ENCODE measurements around the gene ADAMTS15. TPM values are rescaled to one million over a fixed set of nuclear protein-coding genes. Genes with fewer than 3 reads are reported as not detected.

ADAMTS15 gene
- total RNA-seq, 1 experiment from 2014 or later = not detected

GRCh38 chr11:130445788-130446187 is 2.7 kb upstream of the ADAMTS15 start:
- no peak for DNase-seq (ENCODE audit: low read depth, low spot score)
- in situ Hi-C loops (cut with HindIII; ENCODE audit: low pct_unique_long_range_greater_than_20kb, low sequenced_read_pairs) = loop anchor here (25.0 kb wide), 1 partner anchor 442 kb away; no protein-coding TSS in a partner anchor

DNA sequence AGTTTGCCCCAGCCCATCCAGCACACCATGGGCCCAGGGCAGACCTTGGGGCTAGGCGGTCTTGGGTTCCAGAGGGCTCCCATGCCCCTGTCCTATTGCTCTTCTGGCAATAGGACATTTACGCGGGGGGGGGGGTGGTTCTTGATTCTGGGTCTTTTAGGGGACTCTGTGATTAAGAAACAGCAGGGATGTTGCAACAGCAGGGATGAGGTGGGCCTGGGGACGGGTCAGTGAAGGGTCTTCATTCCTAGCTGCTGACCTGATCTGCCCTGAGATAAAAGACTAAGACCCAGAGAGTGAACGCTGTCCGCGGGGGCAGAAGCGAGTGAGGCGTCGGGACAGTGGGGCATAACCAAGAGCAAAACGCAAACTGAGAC is 418 bp upstream of the ADAMTS15 start:
- DNase-seq (ENCODE audit: low read depth, low spot score) = no peak
- in situ Hi-C loops (cut with HindIII; ENCODE audit: low pct_unique_long_range_greater_than_20kb, low sequenced_read_pairs) = loop anchor here (25.0 kb wide), 1 partner anchor 439 kb away; no protein-coding TSS in a partner anchor

DNA sequence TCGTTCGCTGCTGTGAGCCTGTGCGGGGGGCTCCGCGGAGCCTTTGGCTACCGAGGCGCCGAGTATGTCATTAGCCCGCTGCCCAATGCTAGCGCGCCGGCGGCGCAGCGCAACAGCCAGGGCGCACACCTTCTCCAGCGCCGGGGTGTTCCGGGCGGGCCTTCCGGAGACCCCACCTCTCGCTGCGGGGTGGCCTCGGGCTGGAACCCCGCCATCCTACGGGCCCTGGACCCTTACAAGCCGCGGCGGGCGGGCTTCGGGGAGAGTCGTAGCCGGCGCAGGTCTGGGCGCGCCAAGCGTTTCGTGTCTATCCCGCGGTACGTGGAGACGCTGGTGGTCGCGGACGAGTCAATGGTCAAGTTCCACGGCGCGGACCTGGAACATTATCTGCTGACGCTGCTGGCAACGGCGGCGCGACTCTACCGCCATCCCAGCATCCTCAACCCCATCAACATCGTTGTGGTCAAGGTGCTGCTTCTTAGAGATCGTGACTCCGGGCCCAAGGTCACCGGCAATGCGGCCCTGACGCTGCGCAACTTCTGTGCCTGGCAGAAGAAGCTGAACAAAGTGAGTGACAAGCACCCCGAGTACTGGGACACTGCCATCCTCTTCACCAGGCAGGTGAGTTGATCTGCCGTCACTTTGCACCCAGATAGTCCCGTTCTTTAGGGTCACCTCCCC is 1.0 kb downstream of the ADAMTS15 start:
- no peak for DNase-seq (ENCODE audit: low read depth, low spot score)
- in situ Hi-C loops (cut with HindIII; ENCODE audit: low pct_unique_long_range_greater_than_20kb, low sequenced_read_pairs) = loop anchor here (25.0 kb wide), 1 partner anchor 438 kb away; no protein-coding TSS in a partner anchor

DNA sequence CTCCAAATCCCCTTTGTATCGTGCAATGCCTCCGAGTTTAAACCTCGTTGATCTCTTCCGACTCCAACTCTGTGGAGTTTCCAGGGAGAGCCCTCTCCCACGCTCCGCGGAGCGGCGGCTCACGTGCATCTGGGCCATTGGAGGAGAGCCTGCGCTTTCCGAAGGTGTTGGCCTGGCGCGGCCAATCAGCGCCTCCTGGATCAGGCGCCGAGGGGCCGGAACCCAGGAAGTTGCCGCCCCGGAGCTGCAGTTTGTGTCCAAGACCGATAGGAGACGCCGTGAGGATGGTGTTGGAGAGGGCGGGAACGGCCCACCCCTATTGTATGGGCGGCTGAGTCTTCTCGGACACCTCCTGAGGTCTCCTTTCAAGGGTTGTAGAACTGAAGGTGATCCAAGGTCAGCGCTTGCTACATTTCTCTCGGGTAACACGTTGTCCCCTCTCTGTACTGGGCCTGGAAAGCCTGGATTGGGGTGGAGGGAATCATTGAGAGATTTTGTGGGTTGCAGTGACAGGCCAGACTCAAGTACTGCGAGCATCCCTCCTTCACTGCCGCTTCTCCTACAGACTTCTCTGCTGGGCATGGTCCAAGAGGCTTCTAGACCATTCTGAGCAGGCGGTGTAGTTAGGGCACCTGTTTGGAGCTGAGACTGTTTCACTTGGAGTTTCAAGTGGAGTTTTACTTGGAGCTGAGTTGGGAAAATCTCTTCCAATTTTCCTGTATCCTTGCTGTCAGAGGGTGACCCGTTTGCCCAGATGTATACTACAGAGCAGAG is 1.7 kb downstream of the ADAMTS15 start:
- in situ Hi-C loops (cut with HindIII; ENCODE audit: low pct_unique_long_range_greater_than_20kb, low sequenced_read_pairs) = loop anchor here (25.0 kb wide), 1 partner anchor 437 kb away; no protein-coding TSS in a partner anchor
- DNase-seq (ENCODE audit: low read depth, low spot score) = no peak

DNA sequence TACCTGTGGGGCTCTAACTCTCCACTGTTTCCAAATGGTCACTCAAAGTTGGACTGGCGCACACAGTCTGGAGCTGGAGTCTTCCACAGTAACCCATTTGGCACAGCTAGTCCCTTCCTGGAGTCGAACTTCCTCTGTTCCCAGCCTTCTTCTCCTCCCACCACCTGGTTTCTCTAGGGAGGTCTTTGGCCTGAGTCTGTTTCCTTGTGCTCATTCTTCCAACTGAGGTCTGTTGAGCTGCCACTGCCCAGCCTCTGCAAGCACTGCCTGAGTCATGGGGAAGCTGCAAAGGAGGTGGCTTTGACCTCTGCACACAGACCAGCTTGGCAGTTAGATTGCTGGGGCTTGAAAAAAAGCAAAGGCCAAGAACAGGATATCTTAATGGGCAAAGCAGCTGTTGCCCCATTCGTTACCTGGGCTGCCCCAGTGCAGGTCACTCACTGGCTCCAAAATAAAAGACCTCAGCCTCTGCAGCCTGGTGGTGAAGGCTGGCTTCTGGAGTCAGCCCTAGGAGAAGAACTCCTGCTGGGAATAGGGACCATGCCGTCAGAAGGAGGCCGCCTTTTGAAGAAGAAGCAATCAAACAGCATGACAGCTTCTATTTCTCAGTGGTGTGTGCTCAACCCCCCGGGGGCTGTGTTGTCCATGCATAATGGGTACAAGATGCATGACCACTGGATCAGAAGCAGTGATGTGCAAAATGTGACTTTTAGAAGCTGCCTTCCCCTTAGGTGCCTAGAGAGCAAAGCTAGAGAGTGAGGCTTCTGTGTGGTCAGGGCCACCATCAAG is 3.0 kb downstream of the ADAMTS15 start:
- in situ Hi-C loops (cut with HindIII; ENCODE audit: low pct_unique_long_range_greater_than_20kb, low sequenced_read_pairs) = no loop called here
- no peak for DNase-seq (ENCODE audit: low read depth, low spot score)

DNA sequence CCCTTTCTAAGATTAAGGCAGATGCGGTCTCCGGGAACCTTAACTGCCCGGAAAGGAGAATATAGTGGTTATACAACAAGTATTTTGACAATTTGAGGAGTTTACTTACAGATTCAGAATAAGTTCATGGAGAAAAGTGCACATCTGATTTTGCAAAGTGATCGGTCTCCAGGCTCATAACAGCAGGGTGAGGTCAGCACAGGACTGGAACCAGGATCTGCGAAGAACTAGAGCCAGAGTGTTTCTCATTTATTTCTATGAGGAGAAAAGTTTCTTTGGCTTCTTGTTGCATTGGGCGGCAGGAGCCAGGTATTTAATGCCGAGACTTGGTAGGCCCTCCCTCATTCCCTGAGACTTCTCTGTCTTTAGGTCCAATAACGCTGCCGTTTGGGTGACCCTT is 3.7 kb downstream of the ADAMTS15 start:
- in situ Hi-C loops (cut with HindIII; ENCODE audit: low pct_unique_long_range_greater_than_20kb, low sequenced_read_pairs) = no loop called here
- no peak for DNase-seq (ENCODE audit: low read depth, low spot score)

DNA sequence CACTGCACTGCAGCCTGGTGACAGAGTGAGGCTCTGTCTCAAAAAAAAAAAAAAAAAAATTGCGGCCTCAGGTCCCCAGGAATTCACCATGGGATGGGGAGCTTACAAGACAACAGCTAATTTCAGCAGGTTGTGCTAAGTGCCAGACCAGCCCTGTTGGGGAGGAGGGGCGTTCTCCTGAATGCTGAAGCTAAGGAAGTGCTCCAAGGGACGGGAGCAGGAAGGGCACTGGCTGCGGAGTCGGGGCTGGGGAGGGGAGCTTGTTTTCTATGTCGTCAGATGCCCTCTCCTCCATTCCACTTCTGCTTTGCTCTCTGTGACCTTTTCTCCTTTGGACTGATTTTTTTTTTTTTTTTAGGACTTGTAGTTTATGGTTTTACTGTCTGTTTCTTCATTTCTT is 4.5 kb downstream of the ADAMTS15 start:
- DNase-seq (ENCODE audit: low read depth, low spot score) = no peak
- in situ Hi-C loops (cut with HindIII; ENCODE audit: low pct_unique_long_range_greater_than_20kb, low sequenced_read_pairs) = no loop called here

DNA sequence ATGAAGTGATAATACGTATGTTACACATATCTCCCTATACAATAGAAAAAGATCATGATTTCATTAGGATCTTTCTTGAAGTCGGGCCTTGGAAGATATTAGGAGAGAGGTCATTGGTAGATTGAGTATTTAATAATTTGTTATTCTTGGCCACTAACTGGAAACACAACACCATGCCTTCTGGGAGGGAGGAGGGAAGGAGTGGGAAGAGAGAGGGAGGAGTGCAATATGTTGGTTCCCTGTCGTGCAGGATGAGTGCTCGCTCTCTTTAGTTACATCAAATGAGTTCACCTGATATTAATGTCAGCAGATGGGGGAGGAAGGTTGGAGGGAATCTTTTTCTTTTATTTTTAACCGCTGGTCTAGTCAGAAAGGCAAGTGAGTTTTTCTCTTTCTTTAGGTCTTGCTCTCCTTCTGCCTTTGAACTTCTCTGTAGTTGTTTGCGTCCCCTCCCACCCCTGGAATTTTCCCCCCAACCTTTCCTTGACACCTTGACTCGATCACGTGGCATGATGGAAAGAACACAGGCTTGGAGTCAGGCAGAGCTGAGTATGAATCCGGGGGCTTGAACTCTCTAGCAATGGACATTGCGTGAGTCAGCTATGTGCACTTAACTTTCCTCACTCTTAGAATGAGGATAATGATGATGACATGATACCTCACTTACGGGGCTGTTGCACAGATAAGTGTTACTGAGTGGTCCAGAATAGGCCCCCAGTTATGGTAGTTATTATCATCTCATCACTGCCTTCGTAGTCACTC is 6.2 kb downstream of the ADAMTS15 start:
- DNase-seq (ENCODE audit: low read depth, low spot score) = no peak
- in situ Hi-C loops (cut with HindIII; ENCODE audit: low pct_unique_long_range_greater_than_20kb, low sequenced_read_pairs) = no loop called here

GRCh38 chr11:130455483-130456127 is 7.2 kb downstream of the ADAMTS15 start:
- in situ Hi-C loops (cut with HindIII; ENCODE audit: low pct_unique_long_range_greater_than_20kb, low sequenced_read_pairs) = no loop called here
- DNase-seq (ENCODE audit: low read depth, low spot score) = no peak

GRCh38 chr11:130456286-130456685 is 7.8 kb downstream of the ADAMTS15 start:
- in situ Hi-C loops (cut with HindIII; ENCODE audit: low pct_unique_long_range_greater_than_20kb, low sequenced_read_pairs) = no loop called here
- DNase-seq (ENCODE audit: low read depth, low spot score) = no peak

DNA sequence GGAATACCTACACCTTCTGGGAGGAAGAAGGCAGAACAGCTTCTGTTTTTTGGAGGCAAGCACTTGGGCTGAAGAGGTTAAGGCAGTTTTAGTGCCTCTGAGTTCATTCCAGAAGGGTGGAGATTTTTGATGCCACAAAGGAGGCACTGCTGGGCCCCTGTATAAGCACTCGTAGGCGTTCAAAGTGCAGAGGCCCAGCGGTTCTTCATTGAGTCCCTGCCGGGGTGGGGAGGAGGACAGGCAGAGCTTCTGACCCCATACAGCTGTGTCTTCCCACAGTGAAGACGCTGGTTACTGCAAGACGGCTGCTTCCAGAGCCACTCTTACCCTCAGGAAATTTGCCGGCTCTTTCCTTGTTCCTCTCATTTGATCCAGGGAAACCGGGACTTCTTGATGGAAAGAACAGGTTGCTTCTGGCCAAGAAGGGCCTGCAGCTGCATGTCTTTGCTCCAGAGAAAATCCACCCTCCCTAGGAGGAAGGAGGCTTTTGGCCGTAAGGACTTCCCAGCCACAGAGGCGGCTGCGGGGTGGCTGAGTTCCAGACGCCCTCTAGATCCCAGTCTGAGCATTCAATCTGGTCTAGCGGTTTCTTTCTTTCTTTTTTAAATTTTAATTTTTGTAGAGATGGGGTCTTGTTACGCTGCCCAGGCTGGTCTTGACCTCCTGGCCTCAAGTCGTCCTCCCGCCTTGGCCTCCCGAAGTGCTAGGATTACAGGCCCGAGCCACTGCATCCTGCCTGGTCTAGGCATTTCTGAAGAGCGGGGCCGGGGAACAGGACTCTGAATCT is 9.4 kb downstream of the ADAMTS15 start:
- in situ Hi-C loops (cut with HindIII; ENCODE audit: low pct_unique_long_range_greater_than_20kb, low sequenced_read_pairs) = no loop called here
- no peak for DNase-seq (ENCODE audit: low read depth, low spot score)

GRCh38 chr11:130458410-130458729 is 9.9 kb downstream of the ADAMTS15 start:
- in situ Hi-C loops (cut with HindIII; ENCODE audit: low pct_unique_long_range_greater_than_20kb, low sequenced_read_pairs) = no loop called here

DNA sequence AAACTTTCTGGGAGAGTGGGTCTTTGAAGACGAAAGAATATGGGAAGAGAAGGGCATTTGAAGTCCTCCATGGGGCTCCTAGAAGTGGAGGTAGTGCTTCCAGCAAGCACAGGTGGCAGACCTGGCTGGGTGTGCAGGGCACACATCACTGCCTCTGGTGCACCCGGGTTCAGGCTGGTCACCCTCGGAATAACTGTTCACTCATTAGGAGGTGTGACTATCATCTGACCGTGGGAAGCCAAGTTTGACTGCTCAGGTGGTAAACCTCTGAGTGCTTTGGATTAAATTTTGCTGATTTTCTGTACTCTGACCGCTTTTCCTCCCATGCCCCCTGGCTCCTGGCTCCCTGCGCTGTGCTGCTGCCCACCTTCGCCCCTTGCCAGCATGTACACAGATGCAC is 11.1 kb downstream of the ADAMTS15 start:
- in situ Hi-C loops (cut with HindIII; ENCODE audit: low pct_unique_long_range_greater_than_20kb, low sequenced_read_pairs) = no loop called here
- DNase-seq (ENCODE audit: low read depth, low spot score) = no peak

More at GRCh38 chr11:130458410-130458729, 9.9 kb downstream of the ADAMTS15 start:
- no peak for DNase-seq (ENCODE audit: low read depth, low spot score)

DNA sequence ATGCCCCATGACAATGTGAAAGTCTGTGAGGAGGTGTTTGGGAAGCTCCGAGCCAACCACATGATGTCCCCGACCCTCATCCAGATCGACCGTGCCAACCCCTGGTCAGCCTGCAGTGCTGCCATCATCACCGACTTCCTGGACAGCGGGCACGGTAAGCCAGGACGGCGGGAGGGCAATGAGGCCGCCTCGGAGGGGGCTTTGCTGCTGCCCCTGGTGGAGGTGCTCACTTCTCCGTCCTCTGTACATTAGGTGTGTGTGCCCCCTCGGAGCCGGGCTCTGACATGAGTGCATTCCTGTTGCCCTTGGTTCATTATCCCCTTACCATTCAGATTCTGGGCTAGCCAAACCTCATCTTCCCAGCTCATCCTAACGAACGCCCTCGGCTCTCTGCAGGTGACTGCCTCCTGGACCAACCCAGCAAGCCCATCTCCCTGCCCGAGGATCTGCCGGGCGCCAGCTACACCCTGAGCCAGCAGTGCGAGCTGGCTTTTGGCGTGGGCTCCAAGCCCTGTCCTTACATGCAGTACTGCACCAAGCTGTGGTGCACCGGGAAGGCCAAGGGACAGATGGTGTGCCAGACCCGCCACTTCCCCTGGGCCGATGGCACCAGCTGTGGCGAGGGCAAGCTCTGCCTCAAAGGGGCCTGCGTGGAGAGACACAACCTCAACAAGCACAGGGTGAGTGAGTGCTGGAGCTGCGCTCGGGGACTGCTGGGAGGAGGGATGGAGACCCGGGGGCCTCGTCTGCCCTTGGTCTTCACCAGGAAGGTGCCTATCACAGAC is 13.8 kb downstream of the ADAMTS15 start:
- in situ Hi-C loops (cut with HindIII; ENCODE audit: low pct_unique_long_range_greater_than_20kb, low sequenced_read_pairs) = no loop called here
- DNase-seq (ENCODE audit: low read depth, low spot score) = no peak

GRCh38 chr11:130462931-130463330 is 14.5 kb downstream of the ADAMTS15 start:
- no peak for DNase-seq (ENCODE audit: low read depth, low spot score)
- in situ Hi-C loops (cut with HindIII; ENCODE audit: low pct_unique_long_range_greater_than_20kb, low sequenced_read_pairs) = no loop called here

GRCh38 chr11:130464291-130464812 is 15.9 kb downstream of the ADAMTS15 start:
- in situ Hi-C loops (cut with HindIII; ENCODE audit: low pct_unique_long_range_greater_than_20kb, low sequenced_read_pairs) = no loop called here
- DNase-seq (ENCODE audit: low read depth, low spot score) = no peak

Data from SK-MEL-5 (cell line).